Measurements from ENCODE around the gene HCRTR1.

Gene HCRTR1

GRCh38 chr1:31665234-31665878 is 47.9 kb downstream of the HCRTR1 start:
- no peaks in the 10 kb centered on the region for H3K9me3 ChIP-seq (ENCODE audit: control insufficient read depth, insufficient read depth, low read length)
- H3K9ac ChIP-seq (ENCODE audit: low read depth, low read length), result no peak overlapping the region
- H3K4me1 ChIP-seq (ENCODE audit: insufficient read depth, low read length), result no peaks in the 10 kb centered on the region; the same call in 1 of the 2 replicates
- no peaks in the 10 kb centered on the region for H3K36me3 ChIP-seq (ENCODE audit: insufficient read depth, low read length)

DNA sequence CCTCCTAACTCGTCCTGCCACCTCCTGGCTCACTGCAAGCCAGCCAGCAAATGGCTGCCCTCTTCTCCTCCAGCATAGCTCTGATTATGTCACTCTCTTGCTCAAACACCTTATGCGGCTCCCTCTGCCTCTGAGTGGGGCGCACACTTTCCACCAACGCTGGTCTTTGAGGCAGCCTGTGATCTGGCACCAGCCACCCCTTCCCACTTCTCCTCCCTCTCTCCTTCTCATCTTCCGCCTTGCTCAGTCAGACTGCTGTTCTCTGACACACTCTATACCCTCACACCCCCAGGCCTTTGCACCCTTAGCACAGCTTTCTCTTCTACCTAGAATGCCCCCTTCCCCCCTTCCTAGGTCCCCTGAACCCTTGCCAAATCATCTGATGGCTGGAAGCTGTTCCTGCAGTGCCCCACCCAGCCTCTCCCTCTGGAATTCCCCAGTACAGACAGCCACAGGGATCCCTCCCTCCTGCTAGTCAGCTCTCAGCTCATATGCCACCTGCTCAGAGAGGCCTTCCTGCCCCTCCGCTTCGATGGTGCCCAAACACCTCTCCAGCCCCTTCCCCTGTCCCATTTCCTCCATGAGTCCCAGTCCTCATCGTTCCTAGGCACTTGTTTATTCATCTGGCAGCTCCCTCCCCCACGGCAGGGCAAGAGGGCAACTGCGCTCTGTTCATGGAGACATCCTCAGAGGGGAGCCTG is 48.9 kb downstream of the HCRTR1 start:
- Histone ChIP-seq H3K36me3 (ENCODE audit: insufficient read depth, low read length) (no peaks in the 10 kb centered on the region), H3K9ac (ENCODE audit: low read depth, low read length) (no peak overlapping the region)

DNA sequence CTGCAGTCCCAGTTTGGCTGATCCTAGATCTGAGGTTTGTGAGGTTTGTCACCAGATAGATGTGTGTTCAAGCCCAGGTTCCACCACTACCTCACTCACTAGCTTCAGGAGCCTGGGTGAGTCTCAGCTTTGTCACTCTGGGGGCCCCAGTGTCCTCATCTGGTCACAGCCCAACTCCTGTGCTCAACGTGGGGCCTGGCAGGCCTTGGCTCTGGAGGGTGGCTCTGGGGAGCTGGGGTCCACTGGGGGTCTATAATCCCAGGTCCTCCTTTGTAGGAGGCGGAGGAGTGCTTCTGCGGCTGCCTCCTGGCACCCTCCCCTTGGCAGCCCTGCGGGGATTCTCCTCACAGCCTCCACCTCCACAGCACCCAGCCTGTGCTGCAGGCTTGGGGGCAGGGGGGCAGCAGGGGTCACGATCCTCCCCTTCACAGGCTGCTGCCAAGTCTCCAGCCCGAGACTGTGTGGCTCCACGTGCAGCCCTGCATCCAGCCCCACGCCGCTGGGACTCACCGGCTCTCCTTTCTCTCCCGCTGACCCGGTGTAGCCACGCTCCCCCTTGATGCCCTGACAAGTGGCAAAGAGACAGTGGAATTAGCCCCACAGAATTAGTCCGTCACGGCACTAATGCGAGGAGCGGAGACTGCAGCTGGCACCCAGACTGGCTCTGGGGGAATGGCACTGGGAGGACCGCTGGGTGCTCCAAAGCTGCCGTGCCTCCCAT is 49.7 kb downstream of the HCRTR1 start:
- H3K4me1 ChIP-seq (ENCODE audit: insufficient read depth, low read length), result no peaks in the 10 kb centered on the region; the same call in 1 of the 2 replicates
- H3K9me3 ChIP-seq (ENCODE audit: control insufficient read depth, insufficient read depth, low read length), result no peaks in the 10 kb centered on the region
- no peaks in the 10 kb centered on the region for H3K36me3 ChIP-seq (ENCODE audit: insufficient read depth, low read length)
- H3K9ac ChIP-seq (ENCODE audit: low read depth, low read length), result no peak overlapping the region

More for the DNA sequence above, 48.9 kb downstream of the HCRTR1 start:
- Histone ChIP-seq H3K4me1 (ENCODE audit: insufficient read depth, low read length) (no peaks in the 10 kb centered on the region; the same call in 1 of the 2 replicates), H3K9me3 (ENCODE audit: control insufficient read depth, insufficient read depth, low read length) (no peaks in the 10 kb centered on the region)

- Histone ChIP-seq H3K4me1 (ENCODE audit: insufficient read depth, low read length) (no peaks in the 10 kb centered on the region; the same call in 1 of the 2 replicates), H3K9ac (ENCODE audit: low read depth, low read length) (no peak overlapping the region), H3K9me3 (ENCODE audit: control insufficient read depth, insufficient read depth, low read length) (no peaks in the 10 kb centered on the region), H3K36me3 (ENCODE audit: insufficient read depth, low read length) (no peaks in the 10 kb centered on the region)
Observed at GRCh38 chr1:31668303-31668883, 50.9 kb downstream of the HCRTR1 start.

GRCh38 chr1:31669433-31669785 is 51.9 kb downstream of the HCRTR1 start:
- Histone ChIP-seq H3K9me3 (ENCODE audit: control insufficient read depth, insufficient read depth, low read length) (no peaks in the 10 kb centered on the region), H3K9ac (ENCODE audit: low read depth, low read length) (no peak overlapping the region), H3K4me1 (ENCODE audit: insufficient read depth, low read length) (no peaks in the 10 kb centered on the region; the same call in 1 of the 2 replicates), H3K36me3 (ENCODE audit: insufficient read depth, low read length) (no peaks in the 10 kb centered on the region)

DNA sequence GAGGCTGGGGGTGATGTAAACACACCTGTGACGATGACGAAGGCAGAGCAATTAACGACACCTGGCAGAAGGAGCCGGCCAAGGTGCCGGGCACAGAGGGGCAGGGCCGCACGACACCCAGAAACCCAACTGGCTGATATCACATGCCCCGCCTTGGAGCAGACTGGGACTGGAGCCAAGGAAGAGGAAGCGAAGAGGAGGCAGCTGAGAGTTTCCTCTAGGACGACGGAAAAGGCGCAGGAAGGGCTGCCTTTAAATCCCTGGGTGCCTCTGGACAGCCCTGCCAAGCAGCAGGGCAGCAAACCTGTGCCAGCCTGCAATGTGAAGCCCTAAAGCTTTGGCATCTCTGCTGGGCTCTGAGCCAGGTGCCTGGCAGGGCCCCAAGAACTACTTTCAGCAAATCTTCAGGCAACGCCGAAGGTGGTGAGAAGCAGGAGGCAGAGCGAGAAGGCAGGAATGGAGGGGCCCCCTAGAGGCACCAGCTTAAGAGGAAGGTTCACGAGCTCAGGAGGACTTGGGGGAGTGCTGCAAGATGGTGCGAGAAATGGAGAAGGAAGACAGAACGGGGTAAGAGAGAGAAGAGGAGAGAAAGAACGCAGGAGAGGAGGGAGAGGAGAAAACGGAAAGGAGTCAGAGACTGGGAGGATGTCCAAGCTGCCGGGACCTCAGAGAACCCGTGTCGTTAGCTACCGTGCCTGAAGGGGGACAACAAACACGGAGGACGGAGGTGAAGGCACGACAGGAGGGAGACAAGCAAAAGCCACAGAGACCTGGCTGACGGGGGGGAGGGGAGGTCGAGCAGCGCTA is 52.5 kb downstream of the HCRTR1 start:
- Histone ChIP-seq H3K4me1 (ENCODE audit: insufficient read depth, low read length) (peaks cover 2% of the 10 kb centered on the region; the same call in 1 of the 2 replicates), H3K36me3 (ENCODE audit: insufficient read depth, low read length) (no peaks in the 10 kb centered on the region), H3K9ac (ENCODE audit: low read depth, low read length) (no peak overlapping the region)

DNA sequence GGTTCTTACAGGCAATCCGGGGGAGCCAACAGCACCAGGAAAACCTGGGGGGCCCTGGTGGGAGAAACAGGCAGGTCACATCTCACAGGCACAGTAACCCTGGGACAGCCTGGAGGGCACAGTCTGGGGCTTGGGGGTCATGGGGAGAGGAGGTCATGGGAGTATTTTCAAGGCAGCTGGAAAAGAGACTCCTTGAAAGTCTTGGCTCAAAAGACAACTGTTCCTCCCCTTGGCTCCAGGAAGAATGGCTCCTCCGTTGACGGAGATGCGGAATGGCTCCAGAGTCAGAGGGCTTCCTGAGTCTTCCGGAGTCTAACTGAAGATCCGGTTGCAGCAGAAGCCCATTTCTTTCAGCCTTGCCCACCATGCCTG is 53.1 kb downstream of the HCRTR1 start:
- Histone ChIP-seq H3K36me3 (ENCODE audit: insufficient read depth, low read length) (no peaks in the 10 kb centered on the region), H3K9ac (ENCODE audit: low read depth, low read length) (no peak overlapping the region), H3K9me3 (ENCODE audit: control insufficient read depth, insufficient read depth, low read length) (no peaks in the 10 kb centered on the region), H3K4me1 (ENCODE audit: insufficient read depth, low read length) (peaks cover 4% of the 10 kb centered on the region; the same call in 1 of the 2 replicates)

More for the DNA sequence above, 52.5 kb downstream of the HCRTR1 start:
- no peaks in the 10 kb centered on the region for H3K9me3 ChIP-seq (ENCODE audit: control insufficient read depth, insufficient read depth, low read length)

- H3K36me3 ChIP-seq (ENCODE audit: insufficient read depth, low read length), result no peaks in the 10 kb centered on the region
- no peak overlapping the region for H3K9ac ChIP-seq (ENCODE audit: low read depth, low read length)
- H3K9me3 ChIP-seq (ENCODE audit: control insufficient read depth, insufficient read depth, low read length), result no peaks in the 10 kb centered on the region
- H3K4me1 ChIP-seq (ENCODE audit: insufficient read depth, low read length), result peaks cover 4% of the 10 kb centered on the region; the same call in 1 of the 2 replicates
Observed at GRCh38 chr1:31671147-31671546, 53.7 kb downstream of the HCRTR1 start.

DNA sequence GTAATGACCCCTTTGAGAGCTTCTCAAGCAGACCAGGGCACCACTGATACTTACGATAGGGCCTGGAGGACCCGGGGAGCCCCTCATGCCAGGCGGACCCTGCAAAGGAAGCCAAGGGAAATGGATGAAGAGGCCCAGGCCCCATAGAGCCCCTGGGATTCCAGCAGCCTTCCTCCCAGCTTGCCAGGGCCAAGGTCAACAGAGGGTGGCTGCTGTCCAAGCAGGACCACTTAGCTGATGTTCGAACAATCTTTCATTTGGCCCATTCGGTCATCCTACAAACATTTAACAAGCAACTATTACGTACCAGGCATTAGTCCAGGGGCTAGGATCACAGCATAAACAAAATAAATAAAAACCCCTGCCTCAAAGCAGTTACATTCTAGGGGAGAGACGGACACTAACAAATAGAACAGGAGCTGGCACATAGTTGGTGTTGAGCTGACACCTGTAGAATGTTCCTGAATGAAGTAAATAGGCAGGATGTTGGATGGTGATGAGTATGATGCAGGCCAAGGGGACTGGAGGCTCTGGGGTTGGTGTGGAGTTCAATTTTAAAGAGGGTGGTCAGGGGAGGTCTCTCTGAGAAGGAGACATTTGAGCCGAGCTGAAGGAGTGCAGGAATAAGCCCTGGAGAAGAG is 54.2 kb downstream of the HCRTR1 start:
- Histone ChIP-seq H3K9me3 (ENCODE audit: control insufficient read depth, insufficient read depth, low read length) (no peaks in the 10 kb centered on the region), H3K4me1 (ENCODE audit: insufficient read depth, low read length) (peaks cover 4% of the 10 kb centered on the region; the same call in 1 of the 2 replicates), H3K9ac (ENCODE audit: low read depth, low read length) (no peak overlapping the region), H3K36me3 (ENCODE audit: insufficient read depth, low read length) (no peaks in the 10 kb centered on the region)

DNA sequence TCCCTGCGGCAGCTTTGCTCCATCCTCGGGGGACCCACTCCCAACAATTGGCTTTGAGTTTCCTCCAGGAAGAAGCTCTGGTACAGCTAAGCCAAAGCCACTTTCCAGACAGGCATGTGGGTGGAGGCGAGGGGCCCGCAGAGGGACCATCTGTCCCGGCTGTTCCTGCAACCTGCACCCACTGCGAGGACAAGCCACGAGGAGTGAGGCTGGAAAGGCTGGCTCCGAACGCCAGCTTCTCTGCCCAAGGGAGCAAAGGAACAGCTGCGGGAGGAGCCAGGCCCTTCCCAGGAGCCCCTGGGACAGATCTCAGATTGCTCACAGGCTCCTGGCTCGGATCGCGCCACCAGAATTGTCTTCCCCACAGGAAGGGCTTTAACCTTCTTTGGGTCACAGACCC is 55.5 kb downstream of the HCRTR1 start:
- peaks cover 4% of the 10 kb centered on the region; the same call in 1 of the 2 replicates for H3K4me1 ChIP-seq (ENCODE audit: insufficient read depth, low read length)
- no peaks in the 10 kb centered on the region for H3K36me3 ChIP-seq (ENCODE audit: insufficient read depth, low read length)

GRCh38 chr1:31673433-31673832 is 55.9 kb downstream of the HCRTR1 start:
- peaks cover 4% of the 10 kb centered on the region; the same call in 1 of the 2 replicates for H3K4me1 ChIP-seq (ENCODE audit: insufficient read depth, low read length)
- no peaks in the 10 kb centered on the region for H3K9me3 ChIP-seq (ENCODE audit: control insufficient read depth, insufficient read depth, low read length)
- no peak overlapping the region for H3K9ac ChIP-seq (ENCODE audit: low read depth, low read length)
- H3K36me3 ChIP-seq (ENCODE audit: insufficient read depth, low read length), result no peaks in the 10 kb centered on the region

More for the DNA sequence above, 55.5 kb downstream of the HCRTR1 start:
- Histone ChIP-seq H3K9me3 (ENCODE audit: control insufficient read depth, insufficient read depth, low read length) (no peaks in the 10 kb centered on the region), H3K9ac (ENCODE audit: low read depth, low read length) (no peak overlapping the region)

DNA sequence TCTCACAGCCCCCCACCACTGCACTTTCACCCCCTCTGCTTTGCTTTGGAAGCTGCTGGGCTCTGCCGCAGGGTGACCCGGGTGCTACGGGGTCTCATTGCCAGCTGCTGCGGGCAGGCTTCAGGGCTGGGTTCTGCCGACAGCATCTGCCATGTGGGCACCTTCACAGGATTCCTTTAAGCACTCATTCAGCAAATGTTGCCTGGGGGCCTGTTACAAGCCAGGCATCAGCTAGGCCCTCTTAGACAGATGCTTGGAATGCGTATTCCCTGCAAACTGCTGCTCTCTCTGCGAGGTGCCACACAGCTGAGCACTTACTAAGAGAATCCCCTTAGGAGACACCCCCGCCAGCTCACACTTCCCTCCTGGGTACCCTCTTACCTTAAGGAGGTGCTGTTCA is 57.1 kb downstream of the HCRTR1 start:
- Histone ChIP-seq H3K4me1 (ENCODE audit: insufficient read depth, low read length) (peaks cover 4% of the 10 kb centered on the region; the same call in 1 of the 2 replicates), H3K36me3 (ENCODE audit: insufficient read depth, low read length) (no peaks in the 10 kb centered on the region), H3K9me3 (ENCODE audit: control insufficient read depth, insufficient read depth, low read length) (no peaks in the 10 kb centered on the region)

GRCh38 chr1:31675161-31675560 is 57.7 kb downstream of the HCRTR1 start:
- Histone ChIP-seq H3K9ac (ENCODE audit: low read depth, low read length) (no peak overlapping the region), H3K4me1 (ENCODE audit: insufficient read depth, low read length) (peaks cover 4% of the 10 kb centered on the region; the same call in 1 of the 2 replicates), H3K36me3 (ENCODE audit: insufficient read depth, low read length) (no peaks in the 10 kb centered on the region), H3K9me3 (ENCODE audit: control insufficient read depth, insufficient read depth, low read length) (no peaks in the 10 kb centered on the region)

More for the DNA sequence above, 57.1 kb downstream of the HCRTR1 start:
- no peak overlapping the region for H3K9ac ChIP-seq (ENCODE audit: low read depth, low read length)

Data from ES-I3 (cell line).